ENCODE results near the gene FOXF1. TPM values are rescaled to one million over a fixed set of nuclear protein-coding genes. Genes with fewer than 3 reads are reported as not detected.

The FOXF1 gene
- total RNA-seq, 1 donor from 2014 or later = 0.33 TPM

- no peak overlapping the region for H3K4me3 ChIP-seq
- no peaks in the 10 kb centered on the region for H3K9me3 ChIP-seq (replicated peaks)
- peaks cover 51% of the 10 kb centered on the region for H3K36me3 ChIP-seq
- TF ChIP-seq, protein P1, sequence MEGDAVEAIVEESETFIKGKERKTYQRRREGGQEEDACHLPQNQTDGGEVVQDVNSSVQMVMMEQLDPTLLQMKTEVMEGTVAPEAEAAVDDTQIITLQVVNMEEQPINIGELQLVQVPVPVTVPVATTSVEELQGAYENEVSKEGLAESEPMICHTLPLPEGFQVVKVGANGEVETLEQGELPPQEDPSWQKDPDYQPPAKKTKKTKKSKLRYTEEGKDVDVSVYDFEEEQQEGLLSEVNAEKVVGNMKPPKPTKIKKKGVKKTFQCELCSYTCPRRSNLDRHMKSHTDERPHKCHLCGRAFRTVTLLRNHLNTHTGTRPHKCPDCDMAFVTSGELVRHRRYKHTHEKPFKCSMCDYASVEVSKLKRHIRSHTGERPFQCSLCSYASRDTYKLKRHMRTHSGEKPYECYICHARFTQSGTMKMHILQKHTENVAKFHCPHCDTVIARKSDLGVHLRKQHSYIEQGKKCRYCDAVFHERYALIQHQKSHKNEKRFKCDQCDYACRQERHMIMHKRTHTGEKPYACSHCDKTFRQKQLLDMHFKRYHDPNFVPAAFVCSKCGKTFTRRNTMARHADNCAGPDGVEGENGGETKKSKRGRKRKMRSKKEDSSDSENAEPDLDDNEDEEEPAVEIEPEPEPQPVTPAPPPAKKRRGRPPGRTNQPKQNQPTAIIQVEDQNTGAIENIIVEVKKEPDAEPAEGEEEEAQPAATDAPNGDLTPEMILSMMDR (IDR thresholded peaks at IDR 0.05; ENCODE audit: borderline replicate concordance) = no peak
- no peaks in the 10 kb centered on the region for H3K27me3 ChIP-seq (ENCODE audit: low read depth)
- peaks cover 44% of the 10 kb centered on the region for H3K4me1 ChIP-seq
- H3K27ac ChIP-seq (replicated peaks) = no peak overlapping the region
- DNase-seq = no peak
- intact Hi-C loops (cut with micrococcal nuclease) = no loop called here
Observed at GRCh38 chr16:86550281-86550680, 40.0 kb downstream of the FOXF1 start.

GRCh38 chr16:86553356-86553755, 43.0 kb downstream of the FOXF1 start:
- intact Hi-C loops (cut with micrococcal nuclease) = no loop called here
- Histone ChIP-seq H3K9me3 (replicated peaks) (no peaks in the 10 kb centered on the region), H3K36me3 (peaks cover 21% of the 10 kb centered on the region), H3K27ac (replicated peaks) (no peak overlapping the region), H3K4me1 (peaks cover 28% of the 10 kb centered on the region), H3K27me3 (ENCODE audit: low read depth) (peaks cover 13% of the 10 kb centered on the region), H3K4me3 (no peak overlapping the region)
- DNase-seq = no peak
- TF ChIP-seq, protein P1 (IDR thresholded peaks at IDR 0.05; ENCODE audit: borderline replicate concordance) = no peak

DNA sequence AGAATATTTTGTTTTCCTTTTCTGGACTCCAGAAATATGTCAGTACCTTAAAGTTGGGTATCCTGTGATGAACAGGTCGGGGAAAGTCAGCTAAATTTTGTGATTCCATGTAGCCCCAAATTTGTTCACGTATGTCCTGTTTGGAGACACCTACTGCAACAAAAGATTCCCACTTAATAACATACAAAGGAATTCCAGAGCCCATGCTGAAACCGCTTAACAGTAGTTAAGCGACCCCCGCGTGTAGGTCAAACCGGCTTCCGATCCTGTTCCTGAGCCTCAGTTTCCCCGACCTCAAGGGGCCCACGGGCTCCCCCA, 44.2 kb downstream of the FOXF1 start:
- H3K4me1 ChIP-seq = peaks cover 28% of the 10 kb centered on the region
- no peak for DNase-seq
- intact Hi-C loops (cut with micrococcal nuclease) = no loop called here
- H3K4me3 ChIP-seq = peak overlapping the region; percentile 97
- H3K27me3 ChIP-seq (ENCODE audit: low read depth) = peaks cover 25% of the 10 kb centered on the region
- no peaks in the 10 kb centered on the region for H3K9me3 ChIP-seq (replicated peaks)
- TF ChIP-seq, protein P1 (IDR thresholded peaks at IDR 0.05; ENCODE audit: borderline replicate concordance) = no peak
- H3K27ac ChIP-seq (replicated peaks) = peak overlapping the region; percentile 86
- peaks cover 14% of the 10 kb centered on the region for H3K36me3 ChIP-seq

- Histone ChIP-seq H3K9me3 (replicated peaks) (no peaks in the 10 kb centered on the region), H3K27ac (replicated peaks) (peak within 1 kb of the TSS; percentile 86), H3K36me3 (peaks cover 9% of the 10 kb centered on the region), H3K4me3 (peak within 1 kb of the TSS; percentile 97), H3K4me1 (peaks cover 28% of the 10 kb centered on the region), H3K27me3 (ENCODE audit: low read depth) (peaks cover 31% of the 10 kb centered on the region)
- TF ChIP-seq, protein P1 (IDR thresholded peaks at IDR 0.05; ENCODE audit: borderline replicate concordance) = no peak
- intact Hi-C loops (cut with micrococcal nuclease) = no loop called here
- DNase-seq = peak; percentile 92
Observed at GRCh38 chr16:86554917-86555703, 44.8 kb downstream of the FOXF1 start, which contains the start of gene MTHFSD. Gene MTHFSD (minus strand): TSS chr16:86555235. CDS start chr16:86555184, 51 bp downstream.

- H3K4me1 ChIP-seq = peaks cover 28% of the 10 kb centered on the region
- H3K4me3 ChIP-seq = peak overlapping the region; percentile 97
- H3K27ac ChIP-seq (replicated peaks) = peak overlapping the region; percentile 86
- H3K9me3 ChIP-seq (replicated peaks) = no peaks in the 10 kb centered on the region
- intact Hi-C loops (cut with micrococcal nuclease) = no loop called here
- peaks cover 36% of the 10 kb centered on the region for H3K27me3 ChIP-seq (ENCODE audit: low read depth)
- TF ChIP-seq, protein P1 (IDR thresholded peaks at IDR 0.05; ENCODE audit: borderline replicate concordance) = no peak
- DNase-seq = no peak
- peaks cover 7% of the 10 kb centered on the region for H3K36me3 ChIP-seq
Observed at GRCh38 chr16:86555704-86556075, 45.4 kb downstream of the FOXF1 start.
